ENCODE results near the gene TMEM179. TPM values are rescaled to one million over a fixed set of nuclear protein-coding genes. Genes with fewer than 3 reads are reported as not detected.
"Not testable (repeated sequence)": the region's sequence is repeated elsewhere in the genome, so short reads cannot be mapped to it uniquely, and the experiment has no call there.

Gene TMEM179
- total RNA-seq, 4 donors from 2014 or later: 1.1 to 10.5 (median 1.4) TPM; not detected in 1

GRCh38 chr14:104639471-104639870 is 34.9 kb upstream of the TMEM179 start:
- H3K4me1 ChIP-seq: peaks cover 0 to 3% (median 0%) of the 10 kb centered on the region in 4 donors
- in situ Hi-C loops (cut with MboI; ENCODE audit: low pct_ligation_motif_present in 1 of 4, low pct_unique_long_range_greater_than_20kb in 1 of 4, low sequenced_read_pairs in 3 of 4) (no loop called here), intact Hi-C loops (cut with DNase I; ENCODE audit: low total_unique reads) (no loop called here)
- H3K27ac ChIP-seq: no peak overlapping the region
- no peaks in the 10 kb centered on the region for H3K36me3 ChIP-seq
- 38 to 48% methylated on average over 3 to 5 of the region's 5 CpGs for WGBS, 2 donors (ENCODE audit: low coverage in 1 of 2)
- H3K27me3 ChIP-seq: peaks cover 47% of the 10 kb centered on the region
- TF ChIP-seq CTCF (IDR thresholded peaks at IDR 0.05) (no peak), POLR2AphosphoS5 (IDR thresholded peaks at IDR 0.05) (no peak), POLR2A (IDR thresholded peaks at IDR 0.05) (no peak), EP300 (IDR thresholded peaks at IDR 0.05; ENCODE audit: low read depth) (no peak)
- no peak overlapping the region for H3K4me3 ChIP-seq
- H3K9me3 ChIP-seq: no peaks in the 10 kb centered on the region
- DNase-seq: no peak

- peaks cover 50% of the 10 kb centered on the region for H3K27me3 ChIP-seq
- TF ChIP-seq POLR2AphosphoS5 (IDR thresholded peaks at IDR 0.05): no peak
- TF ChIP-seq EP300 (IDR thresholded peaks at IDR 0.05; ENCODE audit: low read depth): no peak
- no peak for TF ChIP-seq POLR2A (IDR thresholded peaks at IDR 0.05)
- no peak for TF ChIP-seq CTCF (IDR thresholded peaks at IDR 0.05)
- no peak overlapping the region for H3K4me3 ChIP-seq
- 66% methylated on average over 11 of the region's 13 CpGs; no CpG with 5 or more reads in 1 of the 2 donors for WGBS, 2 donors (ENCODE audit: low coverage in 1 of 2)
- H3K36me3 ChIP-seq: no peaks in the 10 kb centered on the region
- no peaks in the 10 kb centered on the region for H3K9me3 ChIP-seq
- no peak for DNase-seq
- peaks cover 0 to 3% (median 0%) of the 10 kb centered on the region in 4 donors for H3K4me1 ChIP-seq
- intact Hi-C loops (cut with DNase I; ENCODE audit: low total_unique reads): no loop called here
- no peak overlapping the region for H3K27ac ChIP-seq
- in situ Hi-C loops (cut with MboI; ENCODE audit: low pct_ligation_motif_present in 1 of 4, low pct_unique_long_range_greater_than_20kb in 1 of 4, low sequenced_read_pairs in 3 of 4): no loop called here
These were observed 34.4 kb upstream of the TMEM179 start for GRCh38 chr14:104638927-104639450.

GRCh38 chr14:104638190-104638589 is 33.6 kb upstream of the TMEM179 start:
- Histone ChIP-seq H3K4me3 (no peak overlapping the region), H3K4me1 (peaks cover 0 to 3% (median 0%) of the 10 kb centered on the region in 4 donors), H3K27ac (no peak overlapping the region), H3K27me3 (peaks cover 56% of the 10 kb centered on the region), H3K9me3 (no peaks in the 10 kb centered on the region), H3K36me3 (no peaks in the 10 kb centered on the region)
- in situ Hi-C loops (cut with MboI; ENCODE audit: low pct_ligation_motif_present in 1 of 4, low pct_unique_long_range_greater_than_20kb in 1 of 4, low sequenced_read_pairs in 3 of 4) (no loop called here), intact Hi-C loops (cut with DNase I; ENCODE audit: low total_unique reads) (no loop called here)
- no peak for DNase-seq
- TF ChIP-seq POLR2A (IDR thresholded peaks at IDR 0.05) (no peak), CTCF (IDR thresholded peaks at IDR 0.05) (no peak), POLR2AphosphoS5 (IDR thresholded peaks at IDR 0.05) (no peak), EP300 (IDR thresholded peaks at IDR 0.05; ENCODE audit: low read depth) (no peak)
- WGBS, 2 donors (ENCODE audit: low coverage in 1 of 2): 35 to 39% methylated on average over 3 to 12 of the region's 12 CpGs

- DNase-seq: no peak
- Histone ChIP-seq H3K27me3 (peaks cover 56% of the 10 kb centered on the region), H3K27ac (no peak overlapping the region), H3K4me3 (no peak overlapping the region), H3K36me3 (no peaks in the 10 kb centered on the region), H3K9me3 (no peaks in the 10 kb centered on the region), H3K4me1 (peaks cover 0 to 3% (median 0%) of the 10 kb centered on the region in 4 donors)
- intact Hi-C loops (cut with DNase I; ENCODE audit: low total_unique reads): no loop called here
- WGBS, 2 donors (ENCODE audit: low coverage in 1 of 2): 74 to 76% methylated on average over 5 of the region's 5 CpGs
- TF ChIP-seq POLR2AphosphoS5 (IDR thresholded peaks at IDR 0.05) (no peak), EP300 (IDR thresholded peaks at IDR 0.05; ENCODE audit: low read depth) (no peak), CTCF (IDR thresholded peaks at IDR 0.05) (no peak), POLR2A (IDR thresholded peaks at IDR 0.05) (no peak)
- in situ Hi-C loops (cut with MboI; ENCODE audit: low pct_ligation_motif_present in 1 of 4, low pct_unique_long_range_greater_than_20kb in 1 of 4, low sequenced_read_pairs in 3 of 4): no loop called here
These were observed 33.0 kb upstream of the TMEM179 start for GRCh38 chr14:104637546-104638003.

GRCh38 chr14:104636846-104637545 is 32.4 kb upstream of the TMEM179 start:
- in situ Hi-C loops (cut with MboI; ENCODE audit: low pct_ligation_motif_present in 1 of 4, low pct_unique_long_range_greater_than_20kb in 1 of 4, low sequenced_read_pairs in 3 of 4); intact Hi-C loops (cut with DNase I; ENCODE audit: low total_unique reads): not testable (repeated sequence)

More at GRCh38 chr14:104636846-104637545, 32.4 kb upstream of the TMEM179 start:
- not testable (repeated sequence) for DNase-seq, H3K36me3 ChIP-seq, H3K4me1 ChIP-seq, H3K4me3 ChIP-seq, H3K27ac ChIP-seq, H3K9me3 ChIP-seq
- WGBS, 2 donors (ENCODE audit: low coverage in 1 of 2): 78% methylated on average over 35 of the region's 39 CpGs; no CpG with 5 or more reads in 1 of the 2 donors
- H3K27me3 ChIP-seq: peaks cover 58% of the 10 kb centered on the region
